GM18868 (cell line): ENCODE data around the gene CAMK1D.
"Not testable (repeated sequence)": the region's sequence is repeated elsewhere in the genome, so short reads cannot be mapped to it uniquely, and the experiment has no call there.

Experiments
- ATAC-seq: cut with Tn5 transposase; IDR thresholded peaks from one replicate; pipeline ENCODE4 v1.9.1; 2021; ENCODE audit warnings: mild to moderate bottlenecking, moderate library complexity; ENCODE audit not compliant: unreplicated experiment

The CAMK1D gene

GRCh38 chr10:12489806-12490205 lies 140.5 kb downstream of the CAMK1D start:
- ATAC-seq: no peak

GRCh38 chr10:12490963-12491362 lies 141.6 kb downstream of the CAMK1D start:
- no peak for ATAC-seq

GRCh38 chr10:12491491-12491890 lies 142.1 kb downstream of the CAMK1D start:
- ATAC-seq: no peak

GRCh38 chr10:12492016-12492415 lies 142.7 kb downstream of the CAMK1D start:
- no peak for ATAC-seq

- not testable (repeated sequence) for ATAC-seq
Measured at GRCh38 chr10:12497046-12497445, 147.7 kb downstream of the CAMK1D start.

- no peak for ATAC-seq
Measured at GRCh38 chr10:12499076-12499986, 150.0 kb downstream of the CAMK1D start.

GRCh38 chr10:12500381-12501303 lies 151.3 kb downstream of the CAMK1D start:
- ATAC-seq: no peak

- ATAC-seq: no peak
Measured at GRCh38 chr10:12501324-12501723, 152.0 kb downstream of the CAMK1D start.

GRCh38 chr10:12501841-12502525 lies 152.6 kb downstream of the CAMK1D start:
- ATAC-seq: no peak

- ATAC-seq: no peak
Measured at GRCh38 chr10:12502526-12503274, 153.4 kb downstream of the CAMK1D start.

GRCh38 chr10:12503311-12503710 lies 154.0 kb downstream of the CAMK1D start:
- ATAC-seq: no peak

- no peak for ATAC-seq
Measured at GRCh38 chr10:12504176-12504575, 154.8 kb downstream of the CAMK1D start.

GRCh38 chr10:12504628-12505027 lies 155.3 kb downstream of the CAMK1D start:
- no peak for ATAC-seq

- ATAC-seq: no peak
Measured at GRCh38 chr10:12505683-12506082, 156.3 kb downstream of the CAMK1D start.

GRCh38 chr10:12507165-12507850 lies 158.0 kb downstream of the CAMK1D start:
- no peak for ATAC-seq

GRCh38 chr10:12508165-12508564 lies 158.8 kb downstream of the CAMK1D start:
- no peak for ATAC-seq

- ATAC-seq: no peak
Measured at GRCh38 chr10:12509016-12509793, 159.9 kb downstream of the CAMK1D start.

GRCh38 chr10:12509794-12510100 lies 160.4 kb downstream of the CAMK1D start:
- no peak for ATAC-seq

GRCh38 chr10:12510501-12510941 lies 161.2 kb downstream of the CAMK1D start:
- ATAC-seq: no peak
